Activated CD8-positive, alpha-beta memory T cell treated with anti-CD3 and anti-CD28 coated beads, Interleukin-2, amount 10 ng/mL, durations not matched to agents 7 days and 5 days (primary cell): ENCODE measurements around the gene PM20D1. TPM values are rescaled to one million over a fixed set of nuclear protein-coding genes. Genes with fewer than 3 reads are reported as not detected.
"Not testable (repeated sequence)": the region's sequence is repeated elsewhere in the genome, so short reads cannot be mapped to it uniquely, and the experiment has no call there.

Experiments used
- ATAC-seq: fragments of 150-1000 bp; cut with Tn5 transposase; one replicate; pipeline ENCODE4 v1.10.0; 2021; ENCODE audit warnings: moderate library complexity
- CTCF ChIA-PET: fragments of 350-600 bp; sonication (Branson Sonifier 250); formaldehyde crosslinking; loops from one replicate; lab custom pipeline; 2021; ENCODE audit warnings: antibody characterized with exemption; lab: Charles Lee
- DNase-seq: peaks from one replicate; pipeline ENCODE4 v3.0.0-alpha.2; 2020
- H3K27ac Mint-ChIP-seq: one replicate; pipeline ENCODE4 v1.8.0; 2021; ENCODE audit warnings: mild to moderate bottlenecking, mixed read lengths
- H3K27me3 Mint-ChIP-seq: one replicate; pipeline ENCODE4 v1.8.0; 2021; ENCODE audit warnings: mixed read lengths
- H3K36me3 Mint-ChIP-seq: one replicate; pipeline ENCODE4 v1.8.0; 2021; ENCODE audit warnings: mild to moderate bottlenecking, mixed read lengths
- H3K4me1 Mint-ChIP-seq: one replicate; pipeline ENCODE4 v1.8.0; 2021; ENCODE audit warnings: mixed read lengths
- H3K4me3 Mint-ChIP-seq: one replicate; pipeline ENCODE4 v1.8.0; 2021; ENCODE audit warnings: mild to moderate bottlenecking, moderate library complexity, mixed read lengths
- H3K9me3 Mint-ChIP-seq: one replicate; pipeline ENCODE4 v1.8.0; 2022; ENCODE audit warnings: low read depth, mixed read lengths
- total RNA-seq, 2 experiments: library from RNA; stranded (reverse); gene quantifications; one replicate each; pipeline ENCODE4 v1.2.3, GENCODE V29; 2021

The PM20D1 gene
- total RNA-seq, 2 experiments from 2014 or later, result 0.30 to 0.44 TPM

DNA sequence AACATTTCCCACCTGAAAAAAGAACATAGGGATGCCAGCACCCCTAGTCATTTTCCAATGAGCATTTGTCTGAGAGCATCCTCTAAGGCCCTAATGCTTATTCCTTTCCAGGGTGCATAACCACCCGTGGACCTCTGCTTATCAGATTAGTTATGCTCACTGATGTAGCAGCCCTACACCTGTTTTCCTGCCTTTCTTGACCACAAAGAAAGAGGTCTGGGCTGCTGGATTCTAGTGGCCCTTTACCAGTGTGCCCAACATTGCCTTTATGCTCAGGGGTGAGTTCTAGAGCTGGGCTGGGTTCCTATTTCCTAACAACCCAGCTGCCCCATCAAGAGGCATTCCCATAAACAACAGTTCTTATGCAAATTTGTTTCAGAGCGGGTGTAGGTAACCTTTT, 20.3 kb upstream of the PM20D1 start:
- CTCF ChIA-PET, result no interaction called here
- Mint-ChIP-seq H3K9me3 (no peaks in the 10 kb centered on the region), H3K4me3 (no peak overlapping the region), H3K27me3 (peaks cover 3% of the 10 kb centered on the region), H3K27ac (no peak overlapping the region), H3K4me1 (no peaks in the 10 kb centered on the region), H3K36me3 (no peaks in the 10 kb centered on the region)
- DNase-seq (no peak), ATAC-seq (no peak)

DNA sequence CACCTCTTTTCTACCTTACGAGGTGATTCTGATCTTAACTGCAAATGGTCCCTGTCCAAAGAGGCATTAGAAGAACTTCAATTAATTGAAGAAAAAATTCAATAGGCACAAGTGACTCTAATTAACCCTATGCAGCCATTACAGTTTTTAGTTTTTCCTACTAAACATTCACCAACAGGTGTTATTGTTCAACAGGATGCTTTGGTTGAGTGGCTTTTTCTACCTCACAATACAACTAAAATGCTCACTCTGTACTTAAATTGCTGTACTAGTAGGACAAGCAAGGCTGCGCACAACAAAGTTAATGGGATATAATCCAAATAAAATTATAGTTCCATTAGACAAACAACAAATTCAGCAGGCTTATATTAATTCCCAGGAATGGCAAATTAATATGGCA, 11.6 kb upstream of the PM20D1 start:
- H3K27ac Mint-ChIP-seq, result no peak overlapping the region
- no peaks in the 10 kb centered on the region for H3K36me3 Mint-ChIP-seq
- no peak for DNase-seq
- no peak overlapping the region for H3K4me3 Mint-ChIP-seq
- CTCF ChIA-PET, result no interaction called here
- ATAC-seq, result no peak
- H3K9me3 Mint-ChIP-seq, result no peaks in the 10 kb centered on the region
- H3K27me3 Mint-ChIP-seq, result peaks cover 10% of the 10 kb centered on the region
- H3K4me1 Mint-ChIP-seq, result peaks cover 5% of the 10 kb centered on the region

GRCh38 chr1:205858141-205858961, 8.4 kb upstream of the PM20D1 start:
- ATAC-seq (no peak), DNase-seq (no peak)
- peaks cover 7% of the 10 kb centered on the region for H3K36me3 Mint-ChIP-seq
- H3K9me3 Mint-ChIP-seq, result peaks cover 5% of the 10 kb centered on the region
- H3K4me1 Mint-ChIP-seq, result peaks cover 5% of the 10 kb centered on the region
- H3K4me3 Mint-ChIP-seq, result no peak overlapping the region
- H3K27ac Mint-ChIP-seq, result no peak overlapping the region
- CTCF ChIA-PET, result interaction anchor here (0.8 to 1.8 kb wide), 2 partner anchors 33 to 119 kb away, joined by 3 read pairs; no protein-coding TSS in a partner anchor
- H3K27me3 Mint-ChIP-seq, result no peaks in the 10 kb centered on the region

DNA sequence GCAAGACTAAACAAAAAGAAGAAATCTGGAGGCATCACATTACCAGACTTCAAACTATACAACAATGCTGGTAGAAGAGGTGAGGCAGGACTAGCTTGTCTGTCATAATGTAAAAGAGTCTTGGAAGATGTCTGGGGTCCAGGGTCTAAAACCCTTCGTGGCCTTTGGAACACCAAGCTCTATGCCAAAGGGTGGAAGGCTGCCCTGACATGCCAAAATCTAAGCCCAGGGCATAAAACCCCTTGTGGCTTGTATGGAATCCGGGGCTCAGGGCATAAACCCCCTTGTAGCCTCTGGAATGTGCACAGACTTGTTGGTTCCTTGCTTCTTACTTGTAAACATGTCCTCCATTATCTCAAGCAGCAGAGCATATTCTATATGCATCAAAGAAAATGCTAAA, 7.6 kb upstream of the PM20D1 start:
- H3K4me1 Mint-ChIP-seq, H3K36me3 Mint-ChIP-seq, CTCF ChIA-PET, H3K27ac Mint-ChIP-seq, ATAC-seq, H3K9me3 Mint-ChIP-seq, H3K4me3 Mint-ChIP-seq, DNase-seq, H3K27me3 Mint-ChIP-seq: not testable (repeated sequence)

DNA sequence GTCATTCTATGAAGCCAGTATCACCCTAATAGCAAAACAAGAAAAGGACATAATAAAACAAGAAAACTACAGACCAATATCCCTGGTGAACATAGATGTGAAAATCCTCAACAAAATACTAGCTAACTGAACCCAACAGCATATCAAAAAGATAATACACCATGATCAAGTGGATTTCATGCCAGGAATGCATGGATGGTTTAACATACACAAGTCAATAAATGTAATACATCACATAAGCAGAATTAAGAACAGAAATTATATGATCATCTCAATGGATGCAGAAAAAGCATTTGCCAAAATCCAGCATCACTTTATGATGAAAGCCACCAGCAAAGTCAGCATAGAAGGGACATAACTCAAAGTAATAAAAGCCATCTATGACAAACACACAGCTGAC, 6.5 kb upstream of the PM20D1 start:
- peaks cover 5% of the 10 kb centered on the region for H3K4me1 Mint-ChIP-seq
- DNase-seq, result no peak
- no peaks in the 10 kb centered on the region for H3K27me3 Mint-ChIP-seq
- no peak for ATAC-seq
- peaks cover 12% of the 10 kb centered on the region for H3K36me3 Mint-ChIP-seq
- H3K4me3 Mint-ChIP-seq, result no peak overlapping the region
- peaks cover 10% of the 10 kb centered on the region for H3K9me3 Mint-ChIP-seq
- CTCF ChIA-PET, result no interaction called here
- no peak overlapping the region for H3K27ac Mint-ChIP-seq

DNA sequence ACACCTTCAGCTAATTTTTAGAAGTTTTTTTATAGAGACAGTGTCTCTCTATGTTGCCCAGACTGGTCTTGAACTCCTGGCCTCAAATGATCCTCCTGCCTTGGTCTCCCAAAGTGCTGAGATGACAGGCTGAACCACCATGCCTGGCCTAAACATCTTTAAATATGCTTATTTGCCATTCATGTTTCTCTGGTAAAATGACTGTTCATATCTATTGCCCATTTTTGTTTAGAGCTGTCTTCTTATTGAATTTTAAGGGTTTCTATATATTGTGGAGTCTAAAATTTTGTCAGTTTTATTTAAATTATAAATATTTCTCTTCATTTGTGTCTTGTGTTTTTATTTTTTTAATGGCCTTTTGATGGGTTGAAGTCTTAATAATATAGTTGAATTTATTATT, 3.0 kb upstream of the PM20D1 start:
- Mint-ChIP-seq H3K27me3 (no peaks in the 10 kb centered on the region), H3K4me3 (no peak overlapping the region), H3K36me3 (peaks cover 12% of the 10 kb centered on the region), H3K27ac (no peak overlapping the region), H3K4me1 (peaks cover 11% of the 10 kb centered on the region), H3K9me3 (peaks cover 10% of the 10 kb centered on the region)
- CTCF ChIA-PET, result no interaction called here
- ATAC-seq (no peak), DNase-seq (no peak)

GRCh38 chr1:205851993-205852392, 2.1 kb upstream of the PM20D1 start:
- Mint-ChIP-seq H3K4me1 (peaks cover 11% of the 10 kb centered on the region), H3K4me3 (no peak overlapping the region), H3K36me3 (peaks cover 12% of the 10 kb centered on the region), H3K27ac (no peak overlapping the region), H3K27me3 (no peaks in the 10 kb centered on the region), H3K9me3 (peaks cover 10% of the 10 kb centered on the region)
- DNase-seq, result no peak
- no peak for ATAC-seq
- CTCF ChIA-PET, result interaction anchor here (0.7 kb wide), 1 partner anchor 62 kb away, joined by 3 read pairs; no protein-coding TSS in a partner anchor

DNA sequence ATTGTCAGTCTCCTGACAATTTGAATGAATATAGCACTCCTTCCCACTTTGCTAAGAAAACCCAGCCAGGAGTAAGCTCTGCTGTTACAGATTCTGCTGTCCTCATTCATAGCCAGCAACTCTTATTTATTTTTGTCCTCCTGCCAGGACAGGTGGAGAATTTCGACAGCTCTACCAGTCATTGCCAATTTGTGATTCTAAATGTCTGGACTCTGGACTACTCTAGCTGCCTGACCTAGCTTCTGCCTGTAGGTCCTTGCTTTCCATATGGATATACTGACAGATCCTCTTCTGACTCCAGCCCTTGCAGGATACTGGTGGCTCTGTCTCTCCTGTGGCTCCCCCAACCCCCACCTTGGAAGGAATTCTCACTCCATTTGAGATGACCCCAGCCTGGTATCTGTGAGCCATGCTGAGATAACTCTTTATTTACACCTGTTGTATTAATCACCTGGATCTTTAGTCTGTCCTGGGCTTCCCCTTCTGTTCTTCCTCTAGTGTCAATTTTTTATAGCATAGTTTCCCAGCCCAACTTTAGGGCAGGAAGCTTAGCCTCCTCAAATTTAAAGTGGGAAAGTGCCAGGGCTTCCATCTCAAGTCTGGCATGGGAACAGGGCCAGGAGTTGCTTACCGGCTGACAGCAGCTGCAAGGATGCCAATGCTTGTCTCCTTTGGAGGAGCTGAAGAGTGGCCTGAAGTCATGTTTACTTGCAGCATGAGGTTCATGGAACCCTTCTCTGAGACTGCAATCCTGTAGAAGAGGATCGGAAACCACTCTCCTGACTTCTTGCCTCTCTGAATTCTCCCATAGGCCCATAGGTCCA, 6.7 kb downstream of the PM20D1 start:
- no peak overlapping the region for H3K4me3 Mint-ChIP-seq
- CTCF ChIA-PET, result no interaction called here

DNA sequence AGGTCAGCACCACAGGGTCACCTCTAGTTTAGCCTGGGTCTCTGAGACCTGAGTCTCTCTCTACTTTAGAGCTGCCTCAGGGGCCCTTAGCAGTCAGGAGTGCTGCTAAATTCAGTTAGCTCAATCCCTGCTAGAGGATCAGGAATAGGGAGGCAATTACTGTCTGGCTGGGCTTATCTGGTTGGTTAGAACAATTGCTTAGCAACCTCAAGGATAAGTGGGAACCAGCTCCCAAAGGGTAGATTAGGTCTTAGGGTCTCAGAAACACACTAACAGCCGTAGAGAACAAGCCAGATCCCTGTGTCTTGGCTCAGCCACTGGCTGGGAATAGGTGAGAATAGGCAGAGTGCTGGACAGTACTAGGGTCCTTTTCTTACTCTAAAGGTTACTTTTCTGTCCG, 7.7 kb downstream of the PM20D1 start:
- CTCF ChIA-PET, result no interaction called here
- ATAC-seq (no peak), DNase-seq (no peak)
- H3K4me1 Mint-ChIP-seq, result peaks cover 4% of the 10 kb centered on the region
- no peak overlapping the region for H3K27ac Mint-ChIP-seq
- H3K4me3 Mint-ChIP-seq, result no peak overlapping the region
- no peaks in the 10 kb centered on the region for H3K36me3 Mint-ChIP-seq
- no peaks in the 10 kb centered on the region for H3K27me3 Mint-ChIP-seq
- H3K9me3 Mint-ChIP-seq, result no peaks in the 10 kb centered on the region

More for the DNA sequence above, 6.7 kb downstream of the PM20D1 start:
- Mint-ChIP-seq H3K9me3 (no peaks in the 10 kb centered on the region), H3K27ac (no peak overlapping the region), H3K4me1 (peaks cover 4% of the 10 kb centered on the region), H3K27me3 (no peaks in the 10 kb centered on the region), H3K36me3 (no peaks in the 10 kb centered on the region)
- no peak for DNase-seq
- ATAC-seq, result no peak

DNA sequence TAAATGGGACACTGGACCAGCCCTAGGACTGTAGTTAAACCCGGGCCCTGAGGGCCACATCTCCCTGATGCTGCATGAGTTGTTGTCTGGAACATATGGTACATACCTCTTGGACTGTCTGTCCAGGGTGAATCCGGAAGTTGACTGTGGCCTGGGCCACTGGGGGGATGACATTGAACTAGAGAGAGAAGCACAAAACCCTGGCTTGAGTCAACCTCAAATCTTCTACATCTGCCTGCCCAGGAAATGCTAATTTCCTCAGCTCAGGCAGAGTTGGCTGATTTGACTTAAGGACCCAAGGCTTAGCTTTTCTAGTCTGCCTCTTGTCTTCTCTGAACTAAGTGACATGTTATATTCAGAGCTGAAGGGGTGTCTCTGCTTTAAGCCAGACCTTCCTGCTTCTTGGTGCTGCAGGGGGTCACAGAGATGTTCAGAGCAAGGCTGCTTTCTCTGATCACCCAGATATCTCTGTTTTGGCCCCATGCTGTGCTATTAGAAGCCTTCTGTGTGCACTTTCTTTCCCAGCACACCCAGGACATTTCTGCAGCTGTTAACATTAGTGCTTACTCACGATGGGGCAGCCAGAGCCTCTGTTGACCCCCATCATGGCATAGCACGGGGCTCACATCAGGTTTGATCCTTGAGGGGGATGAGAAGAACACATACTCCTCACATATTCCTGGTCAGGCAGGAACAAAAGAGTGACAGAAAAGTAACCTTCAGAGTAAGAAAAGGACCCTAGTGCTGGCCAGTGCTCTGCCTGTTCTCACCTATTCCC, 9.6 kb downstream of the PM20D1 start:
- Mint-ChIP-seq H3K9me3 (no peaks in the 10 kb centered on the region), H3K27me3 (no peaks in the 10 kb centered on the region), H3K4me3 (no peak overlapping the region), H3K4me1 (peaks cover 4% of the 10 kb centered on the region), H3K36me3 (no peaks in the 10 kb centered on the region), H3K27ac (no peak overlapping the region)
- DNase-seq, result no peak
- CTCF ChIA-PET, result interaction anchor here (0.7 kb wide), 1 partner anchor 48 kb away, joined by 3 read pairs; no protein-coding TSS in a partner anchor
- no peak for ATAC-seq

DNA sequence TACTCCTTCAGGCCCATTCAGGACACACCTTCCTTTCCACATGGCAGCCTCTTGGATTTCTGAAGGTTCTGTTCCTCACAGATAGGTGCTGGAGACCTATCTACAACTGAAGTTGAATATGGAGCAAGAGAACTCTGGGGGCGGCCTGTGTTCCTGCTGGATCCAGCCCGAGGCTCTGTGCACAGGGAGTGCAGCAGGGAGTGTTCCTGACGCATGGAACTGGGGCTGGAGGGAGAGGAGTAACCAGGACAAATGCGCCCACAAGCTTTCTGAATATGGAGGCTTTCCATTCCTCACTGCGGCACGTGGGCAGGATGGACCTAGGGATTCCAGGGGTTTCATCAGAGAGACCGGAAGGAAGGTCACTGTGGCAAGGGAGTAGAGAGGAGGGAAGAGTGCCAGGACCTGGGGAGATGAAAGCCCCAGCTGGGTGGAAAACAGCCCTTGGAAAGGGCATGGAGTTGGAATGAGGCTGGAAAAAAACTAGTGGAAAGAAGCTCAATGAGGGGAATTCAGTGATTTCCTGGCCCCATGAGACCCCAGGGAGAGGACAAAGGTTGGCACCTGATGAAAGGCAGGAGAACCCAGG, 12.5 kb downstream of the PM20D1 start:
- H3K27me3 Mint-ChIP-seq, result no peaks in the 10 kb centered on the region
- H3K4me1 Mint-ChIP-seq, result peaks cover 4% of the 10 kb centered on the region
- H3K27ac Mint-ChIP-seq, result no peak overlapping the region
- H3K9me3 Mint-ChIP-seq, result no peaks in the 10 kb centered on the region
- ATAC-seq (no peak), DNase-seq (no peak)
- H3K36me3 Mint-ChIP-seq, result no peaks in the 10 kb centered on the region
- CTCF ChIA-PET, result interaction anchor here (0.6 kb wide), 1 partner anchor 12 kb away, joined by 3 read pairs; no protein-coding TSS in a partner anchor
- no peak overlapping the region for H3K4me3 Mint-ChIP-seq

DNA sequence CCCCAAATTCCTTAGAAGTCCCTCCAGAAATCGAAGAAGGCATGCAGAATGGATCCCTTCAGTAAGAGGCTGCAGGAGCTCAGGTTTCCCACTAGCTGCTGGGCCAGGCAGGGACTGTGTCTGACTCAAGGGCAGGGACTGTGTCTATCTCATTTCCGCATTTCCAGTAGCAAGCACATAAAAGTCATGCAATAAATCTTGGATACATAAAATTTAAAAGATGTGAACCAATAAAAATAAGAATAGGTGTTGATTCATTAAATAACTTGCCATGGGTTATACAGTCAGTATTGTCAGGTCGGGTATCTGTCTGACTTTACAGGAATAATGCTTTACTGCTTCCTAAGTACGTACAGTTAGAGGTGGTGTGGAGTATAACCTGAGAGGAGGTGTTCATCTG, 15.2 kb downstream of the PM20D1 start:
- ATAC-seq, result no peak
- Mint-ChIP-seq H3K4me3 (no peak overlapping the region), H3K27me3 (no peaks in the 10 kb centered on the region), H3K4me1 (no peaks in the 10 kb centered on the region), H3K9me3 (no peaks in the 10 kb centered on the region), H3K27ac (no peak overlapping the region), H3K36me3 (no peaks in the 10 kb centered on the region)
- CTCF ChIA-PET, result no interaction called here
- no peak for DNase-seq

GRCh38 chr1:205832326-205832751, 17.6 kb downstream of the PM20D1 start:
- peaks cover 5% of the 10 kb centered on the region for H3K27me3 Mint-ChIP-seq
- H3K4me3 Mint-ChIP-seq, result no peak overlapping the region
- no peak for ATAC-seq
- H3K36me3 Mint-ChIP-seq, result peaks cover 1% of the 10 kb centered on the region
- CTCF ChIA-PET, result interaction anchor here (1.0 kb wide), 1 partner anchor 9 kb away, joined by 3 read pairs; no protein-coding TSS in a partner anchor
- no peaks in the 10 kb centered on the region for H3K9me3 Mint-ChIP-seq
- H3K27ac Mint-ChIP-seq, result no peak overlapping the region
- no peak for DNase-seq
- no peaks in the 10 kb centered on the region for H3K4me1 Mint-ChIP-seq
